Esophagus muscularis mucosa (tissue), 3 donors: Measurements from ENCODE around the gene SEC24D.

Experiments used
- POLR2A ChIP-seq: fragments of 450-650 bp; IDR thresholded peaks from one replicate; pipeline ENCODE4 v1.6.1; 2017; ENCODE audit warnings: antibody characterized with exemption, moderate library complexity, mild to moderate bottlenecking, low read depth
- TF ChIP-seq, protein P1 (sequence below), 3 experiments: fragments of 200-600 bp in 2 of 3; fragments of 450-650 bp in 1 of 3; sonication (generic) in 2 of 3; IDR thresholded peaks; one replicate each; pipeline ENCODE4 v1.5.1; 2017 to 2019; ENCODE audit warnings: antibody characterized with exemption in 3 of 3, mild to moderate bottlenecking in 2 of 3, moderate library complexity in 1 of 3

DNA sequence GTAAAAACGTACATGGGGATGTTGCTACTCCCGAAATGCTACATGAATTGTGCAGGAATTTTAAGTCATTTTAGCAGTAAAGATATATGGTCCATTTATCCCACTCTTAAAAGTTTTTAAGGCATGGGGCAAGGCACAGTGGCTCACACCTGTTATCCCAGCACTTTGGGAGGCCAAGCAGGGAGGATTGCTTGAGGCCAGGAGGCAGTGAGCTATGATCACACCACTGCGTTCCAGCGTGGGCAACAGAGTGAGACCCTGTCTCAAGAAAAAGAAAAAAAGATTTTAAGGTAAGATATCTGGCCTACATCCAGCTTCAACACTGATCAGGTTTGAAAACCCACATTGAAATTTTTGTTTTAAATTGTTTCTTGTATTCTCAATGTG is 1.2 kb upstream of the SEC24D start:
- TF ChIP-seq POLR2A: no peak
- TF ChIP-seq, protein P1, sequence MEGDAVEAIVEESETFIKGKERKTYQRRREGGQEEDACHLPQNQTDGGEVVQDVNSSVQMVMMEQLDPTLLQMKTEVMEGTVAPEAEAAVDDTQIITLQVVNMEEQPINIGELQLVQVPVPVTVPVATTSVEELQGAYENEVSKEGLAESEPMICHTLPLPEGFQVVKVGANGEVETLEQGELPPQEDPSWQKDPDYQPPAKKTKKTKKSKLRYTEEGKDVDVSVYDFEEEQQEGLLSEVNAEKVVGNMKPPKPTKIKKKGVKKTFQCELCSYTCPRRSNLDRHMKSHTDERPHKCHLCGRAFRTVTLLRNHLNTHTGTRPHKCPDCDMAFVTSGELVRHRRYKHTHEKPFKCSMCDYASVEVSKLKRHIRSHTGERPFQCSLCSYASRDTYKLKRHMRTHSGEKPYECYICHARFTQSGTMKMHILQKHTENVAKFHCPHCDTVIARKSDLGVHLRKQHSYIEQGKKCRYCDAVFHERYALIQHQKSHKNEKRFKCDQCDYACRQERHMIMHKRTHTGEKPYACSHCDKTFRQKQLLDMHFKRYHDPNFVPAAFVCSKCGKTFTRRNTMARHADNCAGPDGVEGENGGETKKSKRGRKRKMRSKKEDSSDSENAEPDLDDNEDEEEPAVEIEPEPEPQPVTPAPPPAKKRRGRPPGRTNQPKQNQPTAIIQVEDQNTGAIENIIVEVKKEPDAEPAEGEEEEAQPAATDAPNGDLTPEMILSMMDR (IDR thresholded peaks at IDR 0.05): no peak
